Liver (tissue), 9 donors: Measurements from ENCODE around the gene FAM89A. TPM values are rescaled to one million over a fixed set of nuclear protein-coding genes. Genes with fewer than 3 reads are reported as not detected.
A peak's percentile ranks its signal among the peaks of the same experiment; 100 is the strongest.

Experiments used
- DNase-seq: peaks from one replicate; pipeline ENCODE4 v3.0.0-alpha.2; 2017; ENCODE audit warnings: low spot score
- H3K27ac ChIP-seq, 2 donors: one replicate each; pipeline ENCODE4 v1.7.0; 2013; ENCODE audit warnings: inconsistent platforms in 2 of 2, low read length in 2 of 2, control low read depth in 1 of 2, low read depth in 1 of 2, mild to moderate bottlenecking in 1 of 2
- H3K27me3 ChIP-seq, 4 donors: one replicate each; pipeline versions ENCODE4 v1.6.1 to v1.7.0; 2013; ENCODE audit warnings: low read length in 3 of 4, inconsistent platforms in 1 of 4, mild to moderate bottlenecking in 1 of 4, moderate library complexity in 1 of 4; ENCODE audit not compliant: control insufficient read depth in 4 of 4, insufficient read depth in 4 of 4
- H3K36me3 ChIP-seq, 4 donors: one replicate each; pipeline versions ENCODE4 v1.6.1 to v1.7.0; 2013; ENCODE audit warnings: low read length in 3 of 4, mild to moderate bottlenecking in 3 of 4, low read depth in 1 of 4, moderate library complexity in 1 of 4; ENCODE audit not compliant: control insufficient read depth in 4 of 4, insufficient read depth in 3 of 4
- H3K4me1 ChIP-seq, 4 donors: one replicate each; pipeline versions ENCODE4 v1.6.1 to v1.7.0; 2013; ENCODE audit warnings: low read length in 3 of 4, mild to moderate bottlenecking in 3 of 4, moderate library complexity in 1 of 4; ENCODE audit not compliant: control insufficient read depth in 4 of 4, insufficient read depth in 4 of 4
- H3K4me3 ChIP-seq, 3 donors: one replicate each; pipeline versions ENCODE4 v1.6.1 to v1.7.0; 2013; ENCODE audit warnings: low read length in 3 of 3, control low read depth in 1 of 3, low read depth in 1 of 3, mild to moderate bottlenecking in 1 of 3
- H3K9ac ChIP-seq, 2 donors: one replicate each; pipeline ENCODE4 v1.7.0; 2013; ENCODE audit warnings: low read length in 2 of 2, mild to moderate bottlenecking in 2 of 2, moderate library complexity in 2 of 2, control low read depth in 1 of 2, low read depth in 1 of 2
- H3K9me3 ChIP-seq, 4 donors: one replicate each; pipeline versions ENCODE4 v1.6.1 to v1.7.0; 2013; ENCODE audit warnings: low read length in 3 of 4; ENCODE audit not compliant: control insufficient read depth in 4 of 4
- FOXA1 ChIP-seq: IDR thresholded peaks from 2 replicates; pipeline ENCODE4 v1.6.1; 2016; ENCODE audit warnings: antibody characterized with exemption
- HNF4G ChIP-seq: IDR thresholded peaks from 2 replicates; pipeline ENCODE4 v1.6.1; 2016; ENCODE audit warnings: antibody characterized with exemption
- MAX ChIP-seq: IDR thresholded peaks from 2 replicates; pipeline ENCODE4 v1.6.1; 2016; ENCODE audit warnings: antibody characterized with exemption
- NR2F2 ChIP-seq: IDR thresholded peaks from 2 replicates; pipeline ENCODE4 v1.6.1; 2016; ENCODE audit warnings: antibody characterized with exemption
- RAD21 ChIP-seq, 2 donors: IDR thresholded peaks; 2 replicates each; pipeline ENCODE4 v1.6.1; 2016; ENCODE audit warnings: antibody characterized with exemption in 2 of 2, mild to moderate bottlenecking in 2 of 2
- REST ChIP-seq: IDR thresholded peaks from 2 replicates; pipeline ENCODE4 v1.6.1; 2016; ENCODE audit warnings: antibody characterized with exemption, mild to moderate bottlenecking
- YY1 ChIP-seq: IDR thresholded peaks from 2 replicates; pipeline ENCODE4 v1.6.1; 2016; ENCODE audit warnings: antibody characterized with exemption, mild to moderate bottlenecking
- WGBS: extraction: QIAGEN DNeasy Blood & Tissue Kit; methylation state at CpG from one replicate; pipeline ENCODE4 v1.1.7; 2013; 5-methylcytosine and 5-hydroxymethylcytosine counted together
- polyA plus RNA-seq, 2 donors: library from polyadenylated mRNA; stranded (reverse) in 1 of 2; unstranded in 1 of 2; fragments of 200-250 nt in 1 of 2; fragments of >200 nt in 1 of 2; fragmentation: Nextera tagmentation in 1 of 2; extraction: Ambion mirVana in 1 of 2; gene quantifications; one replicate each; pipeline versions ENCODE4 v1.2.1 to v1.2.3, GENCODE V29; 2013 to 2015
- total RNA-seq, 2 donors: library from RNA; depleted of rRNA; stranded (reverse); fragments of >200 nt; gene quantifications; one replicate each; pipeline ENCODE4 v1.2.3, GENCODE V29; 2014
- TF ChIP-seq, protein P1 (sequence below): fragments of 150-350 bp; IDR thresholded peaks from 2 replicates; pipeline ENCODE4 v1.5.1; 2017; ENCODE audit warnings: improper control_type of control experiment, low read depth, low read length; ENCODE audit not compliant: missing input control
- donor health status: healthy.
- donor health status: healthy.
- donor health status: healthy.
- donor health status: healthy.
- donor health status: healthy.

Gene FAM89A
- total and polyA plus RNA-seq, 4 donors = 5.3 to 8.8 (median 8.1) TPM

DNA sequence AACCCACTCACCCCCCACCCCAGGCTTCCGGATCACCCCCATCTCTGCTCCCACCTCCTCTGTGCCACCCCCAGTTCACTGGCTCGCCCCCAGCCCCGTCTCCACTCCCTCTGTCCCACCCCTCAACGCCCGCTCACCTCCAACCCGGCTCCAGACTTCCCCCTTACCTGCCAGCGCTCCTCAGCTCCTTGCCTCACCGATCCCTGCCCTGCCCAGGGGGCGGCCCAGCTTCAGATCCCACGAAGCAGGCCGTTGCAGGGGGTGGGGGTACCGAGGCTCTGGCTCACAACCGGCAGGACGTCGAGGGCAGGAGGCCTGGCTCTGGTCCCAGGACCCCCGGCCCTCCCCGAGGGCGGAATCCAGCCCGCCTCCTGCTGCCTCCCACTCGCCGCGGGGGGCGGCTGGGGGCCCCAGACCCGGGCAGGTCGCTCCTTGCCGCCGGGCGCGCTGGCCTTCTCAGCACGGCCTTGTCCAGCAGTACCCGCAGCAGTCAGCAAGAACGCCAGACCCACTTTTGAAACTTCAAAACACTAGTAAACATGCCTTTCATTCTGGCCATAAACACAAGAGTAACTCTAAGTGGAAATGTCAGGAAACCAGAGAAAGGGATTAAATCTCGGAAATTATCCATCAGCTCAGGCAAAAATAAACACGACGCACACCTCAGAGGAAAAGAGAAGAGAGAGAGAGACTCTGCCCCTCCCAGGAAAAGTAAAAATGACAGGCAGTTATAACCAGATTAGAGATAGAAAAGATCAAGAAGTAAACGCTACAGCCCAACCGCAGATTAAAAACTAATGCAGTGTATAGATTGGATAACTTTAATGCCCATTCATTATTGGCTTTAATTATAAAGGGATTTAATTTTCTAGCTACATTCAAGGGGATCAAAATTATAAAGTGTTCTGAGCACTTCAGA lies 1.0 kb upstream of the FAM89A start:
- 19% methylated on average over 37 of the region's 37 CpGs for WGBS
- H3K27ac ChIP-seq = peak overlapping the region; percentile 25 to 46
- H3K36me3 ChIP-seq = no peaks in the 10 kb centered on the region
- H3K9me3 ChIP-seq = no peaks in the 10 kb centered on the region
- H3K27me3 ChIP-seq = no peaks in the 10 kb centered on the region
- TF ChIP-seq REST (no peak), RAD21 (IDR thresholded peaks at IDR 0.05) (no peak), MAX (no peak), HNF4G (no peak), NR2F2 (no peak)
- TF ChIP-seq, protein P1, sequence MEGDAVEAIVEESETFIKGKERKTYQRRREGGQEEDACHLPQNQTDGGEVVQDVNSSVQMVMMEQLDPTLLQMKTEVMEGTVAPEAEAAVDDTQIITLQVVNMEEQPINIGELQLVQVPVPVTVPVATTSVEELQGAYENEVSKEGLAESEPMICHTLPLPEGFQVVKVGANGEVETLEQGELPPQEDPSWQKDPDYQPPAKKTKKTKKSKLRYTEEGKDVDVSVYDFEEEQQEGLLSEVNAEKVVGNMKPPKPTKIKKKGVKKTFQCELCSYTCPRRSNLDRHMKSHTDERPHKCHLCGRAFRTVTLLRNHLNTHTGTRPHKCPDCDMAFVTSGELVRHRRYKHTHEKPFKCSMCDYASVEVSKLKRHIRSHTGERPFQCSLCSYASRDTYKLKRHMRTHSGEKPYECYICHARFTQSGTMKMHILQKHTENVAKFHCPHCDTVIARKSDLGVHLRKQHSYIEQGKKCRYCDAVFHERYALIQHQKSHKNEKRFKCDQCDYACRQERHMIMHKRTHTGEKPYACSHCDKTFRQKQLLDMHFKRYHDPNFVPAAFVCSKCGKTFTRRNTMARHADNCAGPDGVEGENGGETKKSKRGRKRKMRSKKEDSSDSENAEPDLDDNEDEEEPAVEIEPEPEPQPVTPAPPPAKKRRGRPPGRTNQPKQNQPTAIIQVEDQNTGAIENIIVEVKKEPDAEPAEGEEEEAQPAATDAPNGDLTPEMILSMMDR = no peak
- no peak overlapping the region for H3K9ac ChIP-seq
- peaks cover 7 to 12% (median 9%) of the 10 kb centered on the region in 4 donors for H3K4me1 ChIP-seq
- DNase-seq = peak; percentile 39
- H3K4me3 ChIP-seq = peak overlapping the region in 2 of 3 donors; percentile 81 to 95

GRCh38 chr1:231039161-231040018 lies 664 bp downstream of the FAM89A start:
- H3K27me3 ChIP-seq = no peaks in the 10 kb centered on the region
- under 1% methylated on average over 91 of the region's 91 CpGs for WGBS
- H3K36me3 ChIP-seq = no peaks in the 10 kb centered on the region
- peak overlapping the region; percentile 14 to 42 for H3K27ac ChIP-seq
- TF ChIP-seq FOXA1 (no peak), YY1 (peak; percentile 18), REST (peak; percentile 93)
- H3K9ac ChIP-seq = peak overlapping the region in 1 of 2 donors; percentile 1
- no peaks in the 10 kb centered on the region for H3K9me3 ChIP-seq
- H3K4me1 ChIP-seq = peaks cover 9 to 18% (median 14%) of the 10 kb centered on the region in 4 donors
- peak overlapping the region; percentile 9 to 95 (median 68) for H3K4me3 ChIP-seq
- DNase-seq = peak; percentile 53
